Lung (tissue), 12 donors: ENCODE results near the gene TEAD1. TPM values are rescaled to one million over a fixed set of nuclear protein-coding genes. Genes with fewer than 3 reads are reported as not detected.

Experiments used
- ATAC-seq: fragments of 200-7000 bp; cut with Tn5 transposase; one replicate; pipeline ENCODE4 v1.9.1; 2020; ENCODE audit warnings: moderate number of reproducible peaks; ENCODE audit not compliant: insufficient read depth, low FRiP score
- DNase-seq, 3 donors: peaks; one replicate each; pipeline ENCODE4 v3.0.0-alpha.2; 2013 to 2017
- H3K27ac ChIP-seq, 2 donors: one replicate each; pipeline ENCODE4 v1.5.1; 2013; ENCODE audit warnings: mild to moderate bottlenecking in 2 of 2, moderate library complexity in 2 of 2, control low read depth in 1 of 2, inconsistent platforms in 1 of 2, low read depth in 1 of 2, low read length in 1 of 2
- H3K27me3 ChIP-seq, 3 donors: one replicate each; pipeline ENCODE4 v1.5.1; 2013; ENCODE audit warnings: low read length in 2 of 3; ENCODE audit not compliant: control insufficient read depth in 3 of 3, insufficient read depth in 3 of 3
- H3K36me3 ChIP-seq, 4 donors: one replicate each; pipeline ENCODE4 v1.5.1; 2013; ENCODE audit warnings: low read length in 4 of 4, mild to moderate bottlenecking in 1 of 4, moderate library complexity in 1 of 4; ENCODE audit not compliant: control insufficient read depth in 4 of 4, insufficient read depth in 4 of 4
- H3K4me1 ChIP-seq, 5 donors: one replicate each; pipeline ENCODE4 v1.5.1; 2013; ENCODE audit warnings: low read length in 5 of 5, mild to moderate bottlenecking in 2 of 5, moderate library complexity in 1 of 5; ENCODE audit not compliant: control insufficient read depth in 5 of 5, insufficient read depth in 5 of 5
- H3K4me3 ChIP-seq: one replicate; pipeline ENCODE4 v1.5.1; 2013; ENCODE audit warnings: mild to moderate bottlenecking, control low read depth, moderate library complexity
- H3K9ac ChIP-seq, 2 donors: one replicate each; pipeline ENCODE4 v1.5.1; 2013; ENCODE audit warnings: low read length in 2 of 2, control low read depth in 1 of 2; ENCODE audit not compliant: insufficient read depth in 1 of 2
- H3K9me3 ChIP-seq, 4 donors: one replicate each; pipeline ENCODE4 v1.5.1; 2013; ENCODE audit warnings: low read length in 3 of 4, mild to moderate bottlenecking in 1 of 4, moderate library complexity in 1 of 4; ENCODE audit not compliant: control insufficient read depth in 4 of 4, insufficient read depth in 3 of 4
- CTCF ChIP-seq: IDR thresholded peaks from 2 replicates; pipeline ENCODE4 v1.5.1; 2012; ENCODE audit warnings: mild to moderate bottlenecking; ENCODE audit errors: control extremely low read depth, extremely low read depth
- WGBS, 2 donors: extraction: QIAGEN DNeasy Blood & Tissue Kit; methylation state at CpG; one replicate each; pipeline ENCODE4 v1.1.7; 2013; 5-methylcytosine and 5-hydroxymethylcytosine counted together
- polyA plus RNA-seq, 2 donors: library from polyadenylated mRNA; stranded (reverse); fragments of 200-250 nt; gene quantifications; one replicate each; pipeline ENCODE4 v1.2.1, GENCODE V29; 2013
- total RNA-seq, 2 donors: library from RNA; depleted of rRNA in 1 of 2; stranded (reverse); fragments of >200 nt in 1 of 2; gene quantifications; one replicate each; pipeline ENCODE4 v1.2.1, GENCODE V29; 2014 to 2021
- donor health status: control.
- donor health status: control.
- donor health status: Bipolar disorder and iron deficiency.
- donor health status: healthy.
- donor health status: DM: yes; HTN: yes; CAD: no.

Gene TEAD1
- total and polyA plus RNA-seq, 4 donors = 7.7 to 141 (median 38.8) TPM

- no peak for ATAC-seq
- H3K4me3 ChIP-seq = no peak overlapping the region
- peaks cover 0 to 10% (median 2%) of the 10 kb centered on the region in 5 donors for H3K4me1 ChIP-seq
- peak in 2 of 3 donors; percentile 48 to 55 for DNase-seq
- TF ChIP-seq CTCF = no peak
- H3K9me3 ChIP-seq = no peaks in the 10 kb centered on the region
- no peaks in the 10 kb centered on the region for H3K27me3 ChIP-seq
- peak overlapping the region in 1 of 2 donors; percentile 23 for H3K9ac ChIP-seq
- 75 to 83% methylated on average over 5 of the region's 5 CpGs for WGBS, 2 donors
- no peak overlapping the region for H3K27ac ChIP-seq
- H3K36me3 ChIP-seq = no peaks in the 10 kb centered on the region
Observed at GRCh38 chr11:12777208-12777874, 103.1 kb downstream of the TEAD1 start.

GRCh38 chr11:12778240-12778905 lies 104.2 kb downstream of the TEAD1 start:
- H3K4me1 ChIP-seq = peaks cover 0 to 10% (median 2%) of the 10 kb centered on the region in 5 donors
- H3K9ac ChIP-seq = no peak overlapping the region
- no peak overlapping the region for H3K27ac ChIP-seq
- TF ChIP-seq CTCF = no peak
- DNase-seq (no peak), ATAC-seq (no peak)
- no peak overlapping the region for H3K4me3 ChIP-seq
- WGBS, 2 donors = 34 to 57% methylated on average over 2 of the region's 2 CpGs
- H3K27me3 ChIP-seq = no peaks in the 10 kb centered on the region
- H3K36me3 ChIP-seq = no peaks in the 10 kb centered on the region
- no peaks in the 10 kb centered on the region for H3K9me3 ChIP-seq

GRCh38 chr11:12783765-12784164 lies 109.5 kb downstream of the TEAD1 start:
- Histone ChIP-seq H3K27ac (no peak overlapping the region), H3K9me3 (no peaks in the 10 kb centered on the region), H3K36me3 (no peaks in the 10 kb centered on the region), H3K4me3 (no peak overlapping the region), H3K27me3 (no peaks in the 10 kb centered on the region), H3K9ac (no peak overlapping the region), H3K4me1 (peaks cover 0 to 13% (median 0%) of the 10 kb centered on the region in 5 donors)
- no peak for DNase-seq
- no peak for TF ChIP-seq CTCF
- 91 to 98% methylated on average over 2 of the region's 2 CpGs for WGBS, 2 donors
- no peak for ATAC-seq
